ENCODE data around the gene PRKAG2.

Gene PRKAG2

GRCh38 chr7:151518105-151518946 lies 358.6 kb downstream of the PRKAG2 start:
- Histone ChIP-seq H3K4me1 (peaks cover 3% of the 10 kb centered on the region), H3K4me3 (ENCODE audit: low read depth, low read length) (peak overlapping the region; percentile 72), H2AFZ (peak overlapping the region; percentile 48), H3K9me3 (ENCODE audit: control insufficient read depth, low read length) (no peaks in the 10 kb centered on the region), H3K9ac (peak overlapping the region; percentile 31), H3K36me3 (ENCODE audit: control insufficient read depth, insufficient read depth, low read length) (no peaks in the 10 kb centered on the region), H3K27me3 (ENCODE audit: control insufficient read depth, insufficient read depth, low read length) (no peaks in the 10 kb centered on the region), H3K4me2 (ENCODE audit: low read length) (peak overlapping the region; percentile 90), H3K79me2 (peaks cover 50% of the 10 kb centered on the region), H3K27ac (peak overlapping the region; percentile 42)
- TF ChIP-seq CTCF (IDR thresholded peaks at IDR 0.05): no peak

- Histone ChIP-seq H3K4me3 (ENCODE audit: low read depth, low read length) (peak overlapping the region; percentile 72), H3K27me3 (ENCODE audit: control insufficient read depth, insufficient read depth, low read length) (no peaks in the 10 kb centered on the region), H3K4me2 (ENCODE audit: low read length) (peak overlapping the region; percentile 90), H3K9ac (no peak overlapping the region), H3K4me1 (peaks cover 6% of the 10 kb centered on the region), H3K9me3 (ENCODE audit: control insufficient read depth, low read length) (no peaks in the 10 kb centered on the region), H2AFZ (no peak overlapping the region), H3K27ac (no peak overlapping the region), H3K79me2 (peaks cover 56% of the 10 kb centered on the region), H3K36me3 (ENCODE audit: control insufficient read depth, insufficient read depth, low read length) (no peaks in the 10 kb centered on the region)
- no peak for TF ChIP-seq CTCF (IDR thresholded peaks at IDR 0.05)
These were observed 359.3 kb downstream of the PRKAG2 start for GRCh38 chr7:151517601-151518104.

GRCh38 chr7:151515276-151515565 lies 361.7 kb downstream of the PRKAG2 start:
- H3K9ac ChIP-seq: no peak overlapping the region
- H2AFZ ChIP-seq: no peak overlapping the region
- H3K36me3 ChIP-seq (ENCODE audit: control insufficient read depth, insufficient read depth, low read length): no peaks in the 10 kb centered on the region
- H3K4me1 ChIP-seq: peaks cover 9% of the 10 kb centered on the region
- H3K9me3 ChIP-seq (ENCODE audit: control insufficient read depth, low read length): no peaks in the 10 kb centered on the region
- peaks cover 78% of the 10 kb centered on the region for H3K79me2 ChIP-seq
- no peak overlapping the region for H3K4me2 ChIP-seq (ENCODE audit: low read length)
- no peak overlapping the region for H3K27ac ChIP-seq
- H3K4me3 ChIP-seq (ENCODE audit: low read depth, low read length): no peak overlapping the region
- no peaks in the 10 kb centered on the region for H3K27me3 ChIP-seq (ENCODE audit: control insufficient read depth, insufficient read depth, low read length)
- no peak for TF ChIP-seq CTCF (IDR thresholded peaks at IDR 0.05)

- H3K4me1 ChIP-seq: peaks cover 9% of the 10 kb centered on the region
- H3K9ac ChIP-seq: no peak overlapping the region
- TF ChIP-seq CTCF (IDR thresholded peaks at IDR 0.05): no peak
- no peak overlapping the region for H3K27ac ChIP-seq
- no peaks in the 10 kb centered on the region for H3K27me3 ChIP-seq (ENCODE audit: control insufficient read depth, insufficient read depth, low read length)
- no peak overlapping the region for H3K4me2 ChIP-seq (ENCODE audit: low read length)
- no peak overlapping the region for H3K4me3 ChIP-seq (ENCODE audit: low read depth, low read length)
- no peaks in the 10 kb centered on the region for H3K36me3 ChIP-seq (ENCODE audit: control insufficient read depth, insufficient read depth, low read length)
- no peak overlapping the region for H2AFZ ChIP-seq
- peaks cover 83% of the 10 kb centered on the region for H3K79me2 ChIP-seq
- H3K9me3 ChIP-seq (ENCODE audit: control insufficient read depth, low read length): no peaks in the 10 kb centered on the region
These were observed 362.2 kb downstream of the PRKAG2 start for GRCh38 chr7:151514461-151515275.
